HCT116 (cell line): Measurements from ENCODE around the gene CDKN2A. TPM values are rescaled to one million over a fixed set of nuclear protein-coding genes. Genes with fewer than 3 reads are reported as not detected.

Experiments used
- ATAC-seq: fragments of 200-7000 bp; cut with Tn5 transposase; 2 replicates; pipeline ENCODE4 v1.9.1; 2020; ENCODE audit warnings: mild to moderate bottlenecking, moderate library complexity
- BruUV-seq: library from RNA; stranded (reverse); fragments of 400-500 nt; replicated peaks from 2 replicates; lab custom pipeline; 2021; lab: Mats Ljungman, UMichigan
- CTCF ChIA-PET: fragments of 300-600 bp; sonication (Branson Sonifier 250); formaldehyde crosslinking; loops from one replicate; lab custom pipeline; 2021; ENCODE audit warnings: antibody characterized with exemption; lab: Charles Lee
- POLR2A ChIA-PET: fragments of 300-600, 350-600 bp; sonication (Branson Sonifier 250); formaldehyde crosslinking; loops from one replicate; lab custom pipeline; 2021; ENCODE audit warnings: antibody characterized with exemption; lab: Charles Lee
- RAD21 ChIA-PET, 2 experiments: fragments of 300-600 bp; sonication (Branson Sonifier 250); formaldehyde crosslinking; loops; one replicate each; lab custom pipeline; 2023; ENCODE audit warnings: low total read pairs in 2 of 2; ENCODE audit not compliant: uncharacterized antibody in 2 of 2, unreplicated experiment in 2 of 2, low non-redundant PET in 1 of 2; lab: Charles Lee
- DNase-seq: peaks from one replicate; pipeline ENCODE4 v3.0.0-alpha.2; 2010; ENCODE audit warnings: low read depth, low spot score
- H2AFZ ChIP-seq: fragments of 200-600 bp; shearing (Covaris generic), sonication (generic); 2 replicates; pipeline ENCODE4 v1.6.1; 2017; ENCODE audit warnings: low read depth, mixed run types, mixed read lengths, antibody characterized with exemption, low read length; ENCODE audit not compliant: poor library complexity, severe bottlenecking
- H3K27ac ChIP-seq: 2 replicates; pipeline ENCODE4 v1.5.1; 2012; ENCODE audit warnings: low read depth, low read length
- H3K27me3 ChIP-seq: fragments of 200-600 bp; sonication (generic); 2 replicates; pipeline ENCODE4 v1.6.1; 2016; ENCODE audit warnings: mixed run types, low read length, mixed read lengths; ENCODE audit not compliant: insufficient read depth
- H3K36me3 ChIP-seq, 2 experiments: fragments of 200-500 bp in 1 of 2; fragments of 200-600 bp in 1 of 2; sonication (Bioruptor generic) in 1 of 2; sonication (generic) in 1 of 2; 2 replicates each; pipeline versions ENCODE4 v1.5.1 to v1.6.1; 2014 to 2016; ENCODE audit warnings: low read length in 2 of 2, inconsistent platforms in 1 of 2, mixed read lengths in 1 of 2, mixed run types in 1 of 2; ENCODE audit not compliant: insufficient read depth in 2 of 2, control insufficient read depth in 1 of 2
- H3K4me1 ChIP-seq, 2 experiments: fragments of 200-600 bp in 1 of 2; sonication (generic) in 1 of 2; 2 replicates each; pipeline versions ENCODE4 v1.5.1 to v1.6.1; 2012 to 2017; ENCODE audit warnings: low read length in 2 of 2, inconsistent platforms in 1 of 2, mild to moderate bottlenecking in 1 of 2, mixed read lengths in 1 of 2, mixed run types in 1 of 2, moderate library complexity in 1 of 2; ENCODE audit not compliant: insufficient read depth in 2 of 2, control insufficient read depth in 1 of 2
- H3K4me2 ChIP-seq: fragments of 200-600 bp; sonication (generic); 2 replicates; pipeline ENCODE4 v1.6.1; 2017; ENCODE audit warnings: mixed run types, low read length, mixed read lengths
- H3K4me3 ChIP-seq, 2 experiments: fragments of 200-600 bp in 1 of 2; sonication (generic) in 1 of 2; replicated peaks in 1 of 2; 2 replicates each; pipeline ENCODE4 v1.5.1; 2011 to 2016; ENCODE audit warnings: low read length in 2 of 2, control low read depth in 1 of 2, low read depth in 1 of 2, mild to moderate bottlenecking in 1 of 2, mixed read lengths in 1 of 2, mixed run types in 1 of 2
- H3K79me2 ChIP-seq: fragments of 200-600 bp; sonication (generic); 2 replicates; pipeline ENCODE4 v1.6.1; 2017; ENCODE audit warnings: mild to moderate bottlenecking, mixed run types, low read length, moderate library complexity, mixed read lengths; ENCODE audit not compliant: insufficient read depth
- H3K9ac ChIP-seq: fragments of 200-600 bp; sonication (generic); 2 replicates; pipeline ENCODE4 v1.6.1; 2016; ENCODE audit warnings: low read length, mixed read lengths
- H3K9me2 ChIP-seq: fragments of 200-600 bp; sonication (generic), shearing (Covaris generic); 2 replicates; pipeline ENCODE4 v1.6.1; 2017; ENCODE audit warnings: mixed run types, mild to moderate bottlenecking, moderate library complexity; ENCODE audit not compliant: insufficient read depth
- H3K9me3 ChIP-seq, 2 experiments: fragments of 200-500 bp in 1 of 2; fragments of 200-600 bp in 1 of 2; sonication (Bioruptor generic) in 1 of 2; sonication (generic) in 1 of 2; 2 replicates each; pipeline ENCODE4 v1.6.1; 2014 to 2017; ENCODE audit warnings: low read length in 2 of 2, mixed read lengths in 2 of 2, inconsistent platforms in 1 of 2, low read depth in 1 of 2, mild to moderate bottlenecking in 1 of 2, mixed run types in 1 of 2, moderate library complexity in 1 of 2; ENCODE audit not compliant: control insufficient read depth in 1 of 2, insufficient read depth in 1 of 2
- H4K20me1 ChIP-seq: fragments of 200-600 bp; sonication (generic), shearing (Covaris generic); 2 replicates; pipeline ENCODE4 v1.6.1; 2017; ENCODE audit warnings: mixed run types, mild to moderate bottlenecking, moderate library complexity; ENCODE audit not compliant: insufficient read depth
- POLR2AphosphoS5 ChIP-seq: IDR thresholded peaks from 2 replicates; pipeline ENCODE4 v1.6.1; 2011; ENCODE audit warnings: mild to moderate bottlenecking, low read depth, low read length, moderate library complexity
- SRF ChIP-seq: IDR thresholded peaks from 2 replicates; pipeline ENCODE4 v1.6.1; 2012; ENCODE audit warnings: low read depth
- intact Hi-C: fragments of 100-400 bp; cut with micrococcal nuclease; formaldehyde crosslinking; loops from 2 replicates; pipeline ENCODE4 v1.10.0; 2022
- total RNA-seq: library from RNA; stranded (reverse); gene quantifications from one replicate; pipeline ENCODE4 v1.2.1, GENCODE V29; 2021; ENCODE audit not compliant: unreplicated experiment
- TF ChIP-seq, protein P1 (sequence below): IDR thresholded peaks from 2 replicates; pipeline ENCODE4 v1.6.1; 2012; ENCODE audit warnings: low read depth
- TF ChIP-seq, protein P2 (sequence below), 3 experiments: fragments of 200-600 bp in 1 of 3; sonication (generic) in 1 of 3; IDR thresholded peaks in 2 of 3; conservative IDR thresholded peaks in 1 of 3; 2 replicates each; pipeline ENCODE4 v1.5.1; 2012 to 2017; ENCODE audit warnings: low read depth in 2 of 3, low read length in 2 of 3, antibody characterized with exemption in 1 of 3, borderline replicate concordance in 1 of 3, control low read depth in 1 of 3, mild to moderate bottlenecking in 1 of 3, mixed read lengths in 1 of 3, mixed run types in 1 of 3, moderate library complexity in 1 of 3; ENCODE audit not compliant: insufficient read depth in 1 of 3

The CDKN2A gene
- total RNA-seq, 1 experiment from 2014 or later: 89.7 TPM

GRCh38 chr9:22022396-22022795, 28.2 kb upstream of the CDKN2A start:
- Histone ChIP-seq H3K9me3 (no peaks in the 10 kb centered on the region), H3K4me1 (no peaks in the 10 kb centered on the region), H3K4me2 (no peak overlapping the region), H3K4me3 (no peak overlapping the region), H3K27me3 (no peaks in the 10 kb centered on the region), H2AFZ (no peak overlapping the region), H4K20me1 (no peaks in the 10 kb centered on the region), H3K79me2 (no peaks in the 10 kb centered on the region), H3K9me2 (no peaks in the 10 kb centered on the region), H3K9ac (no peak overlapping the region), H3K27ac (no peak overlapping the region), H3K36me3 (no peaks in the 10 kb centered on the region; a peak in 1 of 4 replicates)
- POLR2A ChIA-PET: no interaction called here
- no peak for DNase-seq
- ATAC-seq: no peak
- BruUV-seq: no TSS peak
- RAD21 ChIA-PET: no interaction called here
- TF ChIP-seq POLR2AphosphoS5: no peak
- no peak for TF ChIP-seq SRF
- intact Hi-C loops: no loop called here
- CTCF ChIA-PET: interaction anchor here (1.7 kb wide), 1 partner anchor 14 kb away, joined by 5 read pairs; the partner anchor contains the start of gene CDKN2B

- RAD21 ChIA-PET: no interaction called here
These were observed 16.9 kb upstream of the CDKN2A start for GRCh38 chr9:22010866-22011625.

More at GRCh38 chr9:22010866-22011625, 16.9 kb upstream of the CDKN2A start:
- POLR2A ChIA-PET: no interaction called here
- ATAC-seq: no peak
- no TSS peak for BruUV-seq
- no peak for DNase-seq
- Histone ChIP-seq H2AFZ (no peak overlapping the region), H3K9me3 (no peaks in the 10 kb centered on the region), H3K4me1 (peaks cover 5 to 6% of the 10 kb centered on the region in 2 experiments; a peak in 3 of 4 replicates), H3K4me3 (no peak overlapping the region), H3K9ac (no peak overlapping the region), H3K79me2 (peaks cover 7% of the 10 kb centered on the region; the same call in 1 of the 2 replicates), H3K9me2 (no peaks in the 10 kb centered on the region), H3K36me3 (no peaks in the 10 kb centered on the region), H3K27me3 (no peaks in the 10 kb centered on the region), H3K27ac (no peak overlapping the region), H4K20me1 (no peaks in the 10 kb centered on the region), H3K4me2 (no peak overlapping the region)
- intact Hi-C loops: no loop called here
- CTCF ChIA-PET: interaction anchor here (0.8 to 1.2 kb wide), 3 partner anchors 27 to 108 kb away, joined by 3 read pairs; no protein-coding TSS in a partner anchor
- TF ChIP-seq, protein P1, sequence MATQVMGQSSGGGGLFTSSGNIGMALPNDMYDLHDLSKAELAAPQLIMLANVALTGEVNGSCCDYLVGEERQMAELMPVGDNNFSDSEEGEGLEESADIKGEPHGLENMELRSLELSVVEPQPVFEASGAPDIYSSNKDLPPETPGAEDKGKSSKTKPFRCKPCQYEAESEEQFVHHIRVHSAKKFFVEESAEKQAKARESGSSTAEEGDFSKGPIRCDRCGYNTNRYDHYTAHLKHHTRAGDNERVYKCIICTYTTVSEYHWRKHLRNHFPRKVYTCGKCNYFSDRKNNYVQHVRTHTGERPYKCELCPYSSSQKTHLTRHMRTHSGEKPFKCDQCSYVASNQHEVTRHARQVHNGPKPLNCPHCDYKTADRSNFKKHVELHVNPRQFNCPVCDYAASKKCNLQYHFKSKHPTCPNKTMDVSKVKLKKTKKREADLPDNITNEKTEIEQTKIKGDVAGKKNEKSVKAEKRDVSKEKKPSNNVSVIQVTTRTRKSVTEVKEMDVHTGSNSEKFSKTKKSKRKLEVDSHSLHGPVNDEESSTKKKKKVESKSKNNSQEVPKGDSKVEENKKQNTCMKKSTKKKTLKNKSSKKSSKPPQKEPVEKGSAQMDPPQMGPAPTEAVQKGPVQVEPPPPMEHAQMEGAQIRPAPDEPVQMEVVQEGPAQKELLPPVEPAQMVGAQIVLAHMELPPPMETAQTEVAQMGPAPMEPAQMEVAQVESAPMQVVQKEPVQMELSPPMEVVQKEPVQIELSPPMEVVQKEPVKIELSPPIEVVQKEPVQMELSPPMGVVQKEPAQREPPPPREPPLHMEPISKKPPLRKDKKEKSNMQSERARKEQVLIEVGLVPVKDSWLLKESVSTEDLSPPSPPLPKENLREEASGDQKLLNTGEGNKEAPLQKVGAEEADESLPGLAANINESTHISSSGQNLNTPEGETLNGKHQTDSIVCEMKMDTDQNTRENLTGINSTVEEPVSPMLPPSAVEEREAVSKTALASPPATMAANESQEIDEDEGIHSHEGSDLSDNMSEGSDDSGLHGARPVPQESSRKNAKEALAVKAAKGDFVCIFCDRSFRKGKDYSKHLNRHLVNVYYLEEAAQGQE: peak; percentile 82
- TF ChIP-seq, protein P2, sequence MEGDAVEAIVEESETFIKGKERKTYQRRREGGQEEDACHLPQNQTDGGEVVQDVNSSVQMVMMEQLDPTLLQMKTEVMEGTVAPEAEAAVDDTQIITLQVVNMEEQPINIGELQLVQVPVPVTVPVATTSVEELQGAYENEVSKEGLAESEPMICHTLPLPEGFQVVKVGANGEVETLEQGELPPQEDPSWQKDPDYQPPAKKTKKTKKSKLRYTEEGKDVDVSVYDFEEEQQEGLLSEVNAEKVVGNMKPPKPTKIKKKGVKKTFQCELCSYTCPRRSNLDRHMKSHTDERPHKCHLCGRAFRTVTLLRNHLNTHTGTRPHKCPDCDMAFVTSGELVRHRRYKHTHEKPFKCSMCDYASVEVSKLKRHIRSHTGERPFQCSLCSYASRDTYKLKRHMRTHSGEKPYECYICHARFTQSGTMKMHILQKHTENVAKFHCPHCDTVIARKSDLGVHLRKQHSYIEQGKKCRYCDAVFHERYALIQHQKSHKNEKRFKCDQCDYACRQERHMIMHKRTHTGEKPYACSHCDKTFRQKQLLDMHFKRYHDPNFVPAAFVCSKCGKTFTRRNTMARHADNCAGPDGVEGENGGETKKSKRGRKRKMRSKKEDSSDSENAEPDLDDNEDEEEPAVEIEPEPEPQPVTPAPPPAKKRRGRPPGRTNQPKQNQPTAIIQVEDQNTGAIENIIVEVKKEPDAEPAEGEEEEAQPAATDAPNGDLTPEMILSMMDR (IDR thresholded peaks at IDR 0.05 in 2 of 3, conservative IDR thresholded peaks at IDR 0.05 in 1 of 3; ENCODE audit: borderline replicate concordance in 1 of 3, insufficient read depth in 1 of 3, low read depth in 2 of 3, low read length in 2 of 3): no peak
